ENCODE data around the gene CHID1. TPM values are rescaled to one million over a fixed set of nuclear protein-coding genes. Genes with fewer than 3 reads are reported as not detected.

CHID1 gene
- total RNA-seq: 45.0 and 46.8 TPM in 2 replicates

DNA sequence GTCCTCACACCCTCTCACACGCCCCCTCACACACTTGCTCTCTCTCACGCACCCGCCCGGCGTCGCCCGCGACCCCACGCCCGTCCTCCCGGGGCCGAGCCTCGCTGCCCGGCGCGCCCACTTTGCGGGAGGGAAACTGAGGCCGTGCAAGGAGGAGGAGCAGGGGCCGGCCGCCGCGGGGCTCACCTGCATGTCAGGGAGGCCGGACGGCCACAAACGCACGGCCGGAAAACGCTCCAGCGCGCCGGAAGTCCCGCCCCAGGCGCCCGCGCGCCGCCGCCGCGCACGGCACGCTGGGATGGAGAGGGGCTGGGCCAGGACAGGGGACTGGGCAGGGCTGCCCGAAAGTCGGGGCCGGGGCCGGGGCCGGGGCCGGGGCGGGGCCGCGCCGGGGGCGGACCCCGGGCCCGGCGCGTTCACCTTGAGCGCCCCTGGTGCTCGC lies at the start of gene CHID1:
Gene CHID1, minus strand, starts transcription at position 222 of the 442 bp plus-strand sequence. CDS start 5,994 bp downstream, outside the sequence.
- peak; percentile 29 for DNase-seq (ENCODE audit: low read depth, low spot score)

GRCh38 chr11:959608-960007 lies 49.0 kb upstream of the CHID1 start:
- no peak for DNase-seq (ENCODE audit: low read depth, low spot score)

GRCh38 chr11:959027-959426 lies 48.4 kb upstream of the CHID1 start:
- DNase-seq (ENCODE audit: low read depth, low spot score): no peak

GRCh38 chr11:958101-958500 lies 47.5 kb upstream of the CHID1 start:
- no peak for DNase-seq (ENCODE audit: low read depth, low spot score)

GRCh38 chr11:957212-957920 lies 46.8 kb upstream of the CHID1 start:
- DNase-seq (ENCODE audit: low read depth, low spot score): no peak

- DNase-seq (ENCODE audit: low read depth, low spot score): no peak
Measured at GRCh38 chr11:955154-956063, 44.8 kb upstream of the CHID1 start.

- DNase-seq (ENCODE audit: low read depth, low spot score): no peak
Measured at GRCh38 chr11:954392-955153, 44.0 kb upstream of the CHID1 start.

- no peak for DNase-seq (ENCODE audit: low read depth, low spot score)
Measured at GRCh38 chr11:953512-953911, 42.9 kb upstream of the CHID1 start.

DNA sequence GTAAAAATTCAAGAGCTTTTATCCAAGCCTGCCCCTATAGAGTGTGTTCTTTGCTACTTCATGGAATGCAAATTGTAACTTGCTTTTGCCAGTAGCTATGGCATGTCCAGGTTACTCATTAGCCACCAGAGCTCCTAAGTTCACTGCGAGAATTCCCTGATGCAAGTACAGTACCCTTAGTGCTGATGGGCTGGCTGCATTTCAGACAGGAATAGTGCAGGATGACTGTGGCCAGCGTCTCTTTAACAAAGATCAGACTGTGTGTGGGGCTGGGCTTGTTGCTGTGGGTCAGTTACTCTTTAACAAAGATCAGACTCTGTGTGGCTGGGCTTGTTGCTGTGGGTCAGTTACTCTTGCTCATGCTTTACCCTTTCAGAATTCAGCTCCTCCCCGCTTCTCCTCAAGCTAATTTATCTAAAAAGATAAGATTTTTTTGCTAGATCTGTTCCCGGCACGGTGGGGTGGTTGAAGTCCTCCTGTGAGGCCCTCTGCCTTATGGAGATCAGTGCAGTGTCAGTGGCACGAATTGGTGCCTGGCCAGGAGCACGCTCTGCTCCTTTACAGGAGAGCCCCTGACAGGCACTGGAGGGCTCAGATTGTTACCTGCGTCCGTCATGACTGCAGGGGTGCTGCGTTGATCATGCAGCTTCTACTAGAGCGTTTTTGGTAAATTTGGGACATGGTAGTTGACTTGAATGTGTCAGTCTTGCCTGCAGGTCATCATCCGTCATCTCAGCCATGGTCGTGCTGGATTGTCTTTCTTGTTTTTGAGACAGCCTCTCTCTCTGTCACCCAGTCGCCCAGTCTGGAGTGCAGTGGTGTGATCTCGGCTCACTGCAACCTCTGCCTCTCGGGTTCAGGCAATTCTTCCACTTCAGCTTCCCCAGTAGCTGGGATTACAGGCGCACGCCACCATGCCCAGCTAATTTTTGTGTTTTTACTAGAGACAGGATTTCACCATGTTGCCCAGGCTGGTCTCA lies 42.1 kb upstream of the CHID1 start:
- no peak for DNase-seq (ENCODE audit: low read depth, low spot score)

GRCh38 chr11:951507-951906 lies 40.9 kb upstream of the CHID1 start:
- no peak for DNase-seq (ENCODE audit: low read depth, low spot score)

DNA sequence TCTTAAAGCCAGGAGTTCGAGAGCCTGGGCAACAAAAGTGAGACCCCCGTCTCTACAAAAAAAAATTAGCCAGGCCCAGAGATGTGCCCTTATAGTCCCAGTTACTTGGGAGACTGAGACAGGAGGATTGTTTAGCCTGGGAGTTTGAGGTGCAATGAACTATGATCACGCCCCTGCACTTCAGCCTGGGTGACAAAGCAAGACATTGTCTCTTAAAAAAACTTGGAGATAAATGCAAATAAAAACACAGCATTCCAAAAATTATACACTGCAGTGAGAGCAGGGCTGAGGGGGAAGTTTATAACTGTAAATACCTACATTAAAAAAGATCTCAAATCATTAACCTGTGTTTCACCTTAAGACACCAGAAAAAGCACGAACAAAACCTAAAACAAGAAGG lies 37.1 kb upstream of the CHID1 start:
- DNase-seq (ENCODE audit: low read depth, low spot score): no peak

DNA sequence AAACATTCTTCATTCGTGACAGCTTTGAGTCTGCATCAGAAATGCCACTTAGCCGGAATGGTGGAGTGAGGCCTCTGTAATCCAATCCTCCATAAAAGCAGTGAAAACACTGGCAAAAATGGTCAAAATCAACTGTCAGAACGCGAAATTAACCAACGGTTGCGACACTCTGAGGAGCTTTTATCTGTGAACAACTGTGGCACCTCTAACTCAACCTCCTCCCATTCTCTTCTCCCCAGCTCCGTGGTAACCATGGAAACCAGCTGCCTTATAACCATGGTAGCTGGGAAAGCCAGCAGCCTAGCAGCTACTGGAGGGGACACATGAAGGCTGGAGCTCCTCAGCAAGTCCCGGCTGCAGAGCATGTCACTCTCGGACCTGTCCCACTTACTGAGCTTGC lies 35.4 kb upstream of the CHID1 start:
- DNase-seq (ENCODE audit: low read depth, low spot score): no peak

DNA sequence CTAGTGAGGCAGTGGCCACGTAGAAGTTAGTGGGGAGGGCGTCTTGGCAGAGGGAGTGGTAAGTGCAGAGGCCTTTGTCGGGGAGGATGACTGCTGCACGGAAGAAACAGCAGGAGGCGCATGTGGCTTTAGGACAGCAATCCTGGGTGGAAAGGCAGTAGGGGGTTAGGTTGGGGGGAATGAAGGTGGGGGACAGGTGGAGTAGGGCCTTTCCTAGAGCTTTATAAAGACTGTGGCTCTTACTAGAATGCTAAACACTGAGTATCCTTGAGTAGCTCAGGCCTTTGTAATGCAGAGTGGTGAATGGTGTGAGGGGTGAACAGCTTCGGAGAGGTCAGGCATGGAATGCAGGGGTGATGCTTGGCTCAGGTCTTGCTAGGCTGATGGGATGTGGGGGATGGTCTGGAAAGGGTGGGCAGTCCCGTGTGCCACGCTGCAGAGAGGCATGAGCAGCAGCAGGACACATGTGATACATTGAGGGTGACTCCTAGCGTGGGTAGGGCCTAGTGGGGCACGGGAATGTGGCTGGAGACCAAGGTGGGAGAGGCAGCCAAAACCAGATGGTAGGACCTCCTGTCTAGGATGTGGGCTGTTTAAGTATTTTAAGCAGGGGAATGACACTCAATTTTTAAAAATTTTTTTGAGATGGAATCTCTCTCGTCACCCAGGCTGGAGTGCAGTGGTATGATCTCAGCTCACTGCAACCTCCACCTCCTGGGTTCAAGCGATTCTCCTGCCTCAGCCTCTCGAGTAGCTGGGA lies 34.3 kb upstream of the CHID1 start:
- DNase-seq (ENCODE audit: low read depth, low spot score): no peak

GRCh38 chr11:942823-943222 lies 32.2 kb upstream of the CHID1 start:
- no peak for DNase-seq (ENCODE audit: low read depth, low spot score)

DNA sequence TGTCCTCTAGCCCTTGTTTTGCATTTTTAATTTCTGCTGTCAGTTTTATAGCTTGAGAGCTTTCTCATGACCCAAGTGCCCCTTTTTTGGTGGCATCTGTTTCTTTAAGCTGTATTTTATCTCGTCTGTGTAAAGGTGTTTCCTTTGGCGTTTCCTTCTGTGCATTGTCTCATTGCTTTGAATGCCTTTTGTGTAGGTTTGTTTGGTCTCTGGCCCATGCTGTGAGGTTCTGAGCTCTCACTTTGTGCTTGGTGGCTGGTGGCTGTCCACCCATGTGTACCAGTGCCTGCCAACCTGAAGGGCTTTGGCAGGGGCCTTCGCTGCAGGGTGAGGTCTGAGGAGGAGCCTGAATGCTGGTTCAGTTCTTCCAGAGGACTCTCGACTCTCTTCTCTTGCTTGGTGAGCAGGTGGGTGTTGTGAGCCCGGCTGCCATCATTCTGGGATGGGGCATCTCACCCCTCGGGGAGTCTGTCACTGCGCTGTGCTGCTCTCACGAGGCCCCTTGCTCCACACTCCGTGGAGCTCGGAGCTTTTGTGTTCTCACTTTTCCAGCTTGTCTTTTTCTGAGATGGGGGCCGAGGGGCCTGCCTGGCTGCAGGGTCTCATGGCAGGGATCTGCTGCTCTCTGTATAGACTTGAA lies 30.0 kb upstream of the CHID1 start:
- DNase-seq (ENCODE audit: low read depth, low spot score): peak; percentile 40

DNA sequence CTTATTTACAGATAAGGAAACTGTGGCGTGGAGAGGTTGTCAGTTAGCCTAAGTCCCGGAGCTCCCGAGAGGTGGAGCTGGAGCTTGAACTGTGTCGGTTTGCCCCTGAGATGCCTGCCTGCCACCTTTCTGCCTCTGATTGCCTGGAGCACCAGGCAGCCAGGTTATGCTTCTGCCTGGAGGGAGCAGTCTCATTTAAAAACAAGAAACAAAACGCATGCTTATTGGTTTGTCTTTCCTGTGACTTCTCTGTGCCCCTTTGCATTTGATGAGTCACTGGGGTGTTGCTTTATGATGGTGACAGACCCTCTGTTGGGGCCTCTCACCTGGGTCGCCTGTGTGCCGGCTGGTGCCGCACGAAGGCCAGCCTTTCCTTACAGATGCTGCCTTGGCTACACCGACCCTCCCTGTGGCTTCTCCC lies 27.2 kb upstream of the CHID1 start:
- no peak for DNase-seq (ENCODE audit: low read depth, low spot score)

DNA sequence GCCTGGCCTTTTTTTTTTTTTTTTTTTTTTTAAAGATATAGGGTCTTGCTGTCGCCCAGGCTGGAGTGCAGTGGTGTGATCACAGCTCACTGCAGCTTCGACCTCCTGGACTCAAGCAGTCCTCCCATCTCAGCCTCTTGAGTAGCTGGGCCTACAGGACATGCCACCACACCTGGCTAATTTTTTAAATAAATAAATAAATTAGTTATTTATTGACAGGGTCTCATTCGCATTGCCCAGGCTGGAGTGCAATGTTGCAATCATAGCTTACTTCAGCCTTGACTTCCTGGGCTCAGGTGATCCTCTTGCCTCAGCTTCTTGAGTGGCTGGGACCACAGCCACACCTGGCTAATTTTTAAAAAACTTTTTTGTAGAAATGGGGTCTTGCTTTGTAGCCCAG lies 25.6 kb upstream of the CHID1 start:
- DNase-seq (ENCODE audit: low read depth, low spot score): no peak

DNA sequence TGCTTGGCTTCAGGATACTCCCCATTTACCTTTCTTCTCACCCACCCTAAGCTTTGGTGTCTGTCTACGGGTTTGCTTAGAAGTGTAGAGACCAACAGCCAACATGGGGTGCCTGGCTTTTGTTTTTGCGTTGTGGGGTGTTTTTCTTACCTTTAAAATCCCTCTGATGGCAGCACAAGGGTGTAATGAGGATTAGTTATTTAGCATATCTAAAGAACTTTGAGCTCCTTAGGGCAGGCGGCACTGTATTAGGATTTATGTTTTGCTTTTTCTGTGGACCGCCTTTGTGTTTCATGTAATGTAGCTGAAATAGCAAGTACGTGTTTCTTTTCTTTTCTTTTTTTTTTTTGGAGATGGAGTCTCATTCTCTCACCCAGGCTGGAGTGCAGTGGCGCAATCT lies 23.9 kb upstream of the CHID1 start:
- DNase-seq (ENCODE audit: low read depth, low spot score): no peak

DNA sequence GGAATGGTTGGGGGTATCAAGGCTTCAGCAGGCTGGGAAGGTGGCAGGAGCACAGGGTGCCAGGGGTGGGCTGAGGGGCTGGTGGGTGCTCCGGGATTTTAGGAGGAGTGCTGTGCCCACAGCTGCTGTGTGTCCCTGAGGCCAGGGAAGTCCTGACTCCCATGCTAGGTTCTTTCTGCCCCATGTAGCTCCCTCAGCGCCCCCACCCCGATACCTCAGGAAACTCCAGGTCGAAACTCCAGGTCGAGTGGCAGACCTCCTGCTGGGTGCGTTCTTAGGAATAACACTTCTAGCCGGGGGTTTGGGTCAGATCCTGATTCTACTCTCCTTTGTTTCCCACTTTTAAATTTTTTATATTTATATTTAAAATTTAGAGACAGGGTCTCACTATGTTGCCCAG lies 23.3 kb upstream of the CHID1 start:
- no peak for DNase-seq (ENCODE audit: low read depth, low spot score)

Data from pulmonary artery endothelial cell (primary cell).